GM19438 (cell line): Measurements from ENCODE around the gene NELFCD.
"Not testable (repeated sequence)": the region's sequence is repeated elsewhere in the genome, so short reads cannot be mapped to it uniquely, and the experiment has no call there.

Source experiments
- ATAC-seq: cut with Tn5 transposase; IDR thresholded peaks from one replicate; pipeline ENCODE4 v1.9.1; 2021; ENCODE audit warnings: low read depth; ENCODE audit not compliant: unreplicated experiment

NELFCD gene

DNA sequence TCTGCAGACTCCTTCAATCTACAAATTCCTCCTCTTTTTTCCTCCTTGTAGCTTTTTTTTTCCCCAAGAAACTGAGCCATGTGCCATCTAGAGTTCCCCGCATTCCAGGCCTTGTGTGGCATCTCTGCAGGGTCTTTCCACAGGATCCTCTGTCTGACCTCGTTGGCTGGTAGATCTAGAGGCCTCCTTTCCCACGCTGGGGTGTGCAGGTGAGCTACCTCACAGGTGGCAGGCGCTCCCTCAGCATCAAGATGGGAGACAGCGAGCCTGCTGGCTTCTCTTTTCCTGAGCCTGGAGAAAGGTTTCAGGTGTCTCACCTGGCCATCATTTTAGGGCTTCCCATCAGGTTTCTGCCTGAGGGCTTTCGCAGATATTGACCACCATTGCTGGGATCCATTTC, 9.6 kb upstream of the NELFCD start:
- no peak for ATAC-seq

DNA sequence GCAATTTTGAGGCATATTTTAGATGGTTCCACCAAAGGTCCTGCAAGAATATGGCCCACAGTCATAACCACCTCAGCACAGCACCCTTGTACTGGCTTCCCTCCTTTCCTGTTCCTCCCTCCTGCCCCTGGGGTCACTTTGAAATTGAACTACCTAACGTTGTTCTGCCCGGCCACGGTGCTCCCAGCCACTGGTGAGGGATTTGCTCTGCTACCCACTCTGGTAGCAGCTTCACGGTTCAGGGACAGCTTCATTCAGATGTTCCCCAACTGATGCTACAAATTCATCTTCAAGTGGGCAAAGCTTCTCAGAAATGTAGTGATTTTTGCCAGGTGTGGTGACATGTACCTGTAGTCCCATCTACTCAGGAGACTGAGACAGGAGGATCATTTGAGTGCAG, 7.9 kb upstream of the NELFCD start:
- no peak for ATAC-seq

DNA sequence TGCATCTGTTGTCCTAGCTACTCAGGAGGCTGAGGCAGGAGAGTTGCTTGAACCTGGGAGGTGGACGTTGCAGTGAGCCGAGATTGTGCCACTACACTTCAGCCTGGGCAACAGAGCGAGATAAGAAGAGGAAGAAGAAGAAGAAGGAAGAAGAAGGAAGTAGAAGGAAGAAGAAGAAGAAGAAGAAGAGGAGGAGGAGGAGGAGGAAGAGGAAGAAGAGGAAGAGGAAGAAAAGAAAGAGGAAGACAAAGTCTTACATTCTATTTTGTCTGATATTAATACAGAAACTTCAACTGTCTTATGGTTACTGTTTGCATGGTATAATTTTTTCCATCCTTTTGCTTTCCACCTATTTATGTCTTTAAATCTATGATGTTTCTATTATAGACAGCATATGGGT, 7.2 kb upstream of the NELFCD start:
- no peak for ATAC-seq

GRCh38 chr20:58975353-58975752, 5.7 kb upstream of the NELFCD start:
- ATAC-seq, result no peak

DNA sequence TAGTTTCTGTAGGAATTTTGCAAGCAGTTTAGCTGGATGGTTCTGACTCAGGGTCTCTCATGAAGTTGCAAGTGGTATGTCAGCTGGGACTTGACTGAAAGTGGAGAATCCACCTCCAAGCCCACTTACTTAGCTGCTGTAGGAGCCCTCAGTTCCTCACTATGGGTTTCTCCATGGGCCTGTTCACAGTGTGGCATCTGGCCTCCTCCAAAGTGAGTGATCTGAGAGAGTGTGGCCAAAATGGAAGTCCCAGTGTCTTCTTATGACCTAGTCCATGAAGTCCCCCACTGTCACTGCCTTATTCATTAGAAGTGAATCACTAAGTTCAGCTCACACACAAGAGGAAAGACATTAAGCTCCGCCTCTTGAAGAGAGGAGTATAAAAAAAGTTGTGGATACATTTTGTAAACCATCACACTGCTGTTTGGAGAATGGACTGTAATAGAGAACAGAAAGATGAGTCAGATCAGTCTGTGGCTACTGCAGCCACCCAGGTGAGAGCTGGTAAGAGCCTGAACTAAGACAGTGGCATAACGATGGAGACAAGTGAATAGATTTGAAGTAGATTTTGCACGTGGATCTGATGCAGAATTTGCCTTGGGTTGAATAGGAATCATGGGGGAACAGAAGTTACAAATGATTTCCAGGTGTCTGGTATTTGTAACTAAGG, 4.9 kb upstream of the NELFCD start:
- no peak for ATAC-seq

GRCh38 chr20:58978351-58979190, 2.5 kb upstream of the NELFCD start:
- no peak for ATAC-seq

DNA sequence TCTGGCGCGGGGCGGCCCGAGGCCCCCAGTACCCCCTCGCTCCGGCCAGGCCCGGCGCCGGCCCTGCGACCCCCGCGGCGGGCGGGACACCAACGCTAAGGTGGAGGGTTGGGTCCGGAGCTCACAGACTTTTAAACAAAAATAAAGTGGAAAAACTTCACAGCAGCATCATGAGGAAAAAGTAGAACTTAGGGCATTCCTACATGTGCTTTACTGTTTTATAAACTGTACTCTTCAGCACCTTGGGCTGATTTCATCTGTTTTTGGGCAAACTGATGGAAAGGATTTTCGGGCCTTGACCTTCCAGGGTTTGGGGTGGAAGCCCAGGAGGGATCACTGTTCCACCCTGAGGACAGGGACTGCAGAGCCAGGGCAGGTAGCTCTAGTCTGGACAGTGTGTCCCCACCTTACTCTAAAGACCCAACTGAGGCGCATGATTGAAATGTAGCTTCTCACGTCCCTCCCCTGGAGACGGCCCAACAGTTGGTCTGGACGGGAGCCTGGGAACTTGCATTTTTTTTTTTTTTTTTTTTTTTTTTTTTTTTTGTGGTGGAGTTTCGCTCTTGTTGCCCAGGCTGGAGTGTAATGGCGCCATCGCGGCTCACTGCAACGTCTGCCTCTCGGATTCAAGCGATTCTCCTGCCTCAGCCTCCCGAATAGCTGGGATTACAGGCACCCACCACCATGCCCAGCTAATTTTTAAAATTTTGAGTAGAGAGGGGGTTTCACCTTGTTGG, 740 bp downstream of the NELFCD start:
- ATAC-seq, result peak; percentile 8

- ATAC-seq, result no peak
These were observed 1.5 kb downstream of the NELFCD start for GRCh38 chr20:58982406-58983114.

DNA sequence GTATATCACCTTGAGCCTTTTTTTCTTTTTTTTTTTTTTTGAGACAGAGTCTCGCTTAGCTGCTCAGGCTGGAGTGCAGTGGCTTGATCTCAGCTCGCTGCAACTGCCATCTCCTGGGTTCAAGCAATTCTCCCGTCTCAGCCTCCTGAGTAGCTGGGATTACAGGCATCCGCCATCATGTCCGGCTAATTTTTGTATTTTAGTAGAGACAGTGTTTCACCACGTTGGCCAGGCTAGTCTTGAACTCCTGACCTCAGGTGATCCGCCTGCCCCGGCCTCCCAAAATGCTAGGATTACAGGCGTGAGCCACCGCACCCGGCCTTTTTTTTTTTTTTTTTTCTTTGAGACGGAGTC, 2.0 kb downstream of the NELFCD start:
- not testable (repeated sequence) for ATAC-seq

GRCh38 chr20:58984691-58985090, 3.6 kb downstream of the NELFCD start:
- no peak for ATAC-seq

DNA sequence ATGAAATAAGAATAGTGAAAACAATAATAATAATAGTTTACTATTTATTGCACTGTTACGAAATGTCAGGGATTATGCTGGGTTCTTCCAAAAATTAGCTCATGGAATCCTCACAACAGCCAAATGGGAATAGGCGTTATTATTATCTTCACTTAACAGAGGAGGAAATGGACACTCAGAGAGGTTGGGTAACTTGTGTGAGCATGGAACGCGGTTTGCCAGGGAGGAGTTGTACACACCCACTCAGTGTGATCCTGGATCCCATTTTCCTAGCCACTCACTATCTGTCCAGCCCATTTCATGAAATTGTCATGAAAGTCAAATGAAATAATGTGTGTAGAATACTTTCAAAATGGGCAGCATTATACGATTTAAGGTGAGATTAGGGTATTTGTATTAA, 4.6 kb downstream of the NELFCD start:
- no peak for ATAC-seq

- no peak for ATAC-seq
These were observed 5.4 kb downstream of the NELFCD start for GRCh38 chr20:58986286-58986967.

GRCh38 chr20:58986968-58987517, 6.0 kb downstream of the NELFCD start:
- no peak for ATAC-seq

- ATAC-seq, result no peak
These were observed 6.9 kb downstream of the NELFCD start for GRCh38 chr20:58987790-58988564.

DNA sequence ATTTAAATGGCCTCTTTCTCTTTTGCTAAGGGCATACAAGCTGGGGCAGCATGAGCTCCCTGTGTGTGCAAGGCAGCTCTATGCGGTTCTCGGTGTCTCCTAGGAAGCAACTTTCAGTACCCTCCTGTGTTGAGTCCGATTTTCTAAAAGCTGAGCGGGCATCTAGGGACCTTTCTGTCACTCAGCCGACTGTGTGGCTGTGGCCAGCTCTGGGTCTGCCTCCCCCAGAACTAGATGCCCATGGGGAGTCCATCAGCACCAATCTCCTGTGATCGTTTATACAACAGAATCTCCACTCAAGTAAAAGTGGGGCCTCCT, 7.5 kb downstream of the NELFCD start:
- ATAC-seq, result no peak

DNA sequence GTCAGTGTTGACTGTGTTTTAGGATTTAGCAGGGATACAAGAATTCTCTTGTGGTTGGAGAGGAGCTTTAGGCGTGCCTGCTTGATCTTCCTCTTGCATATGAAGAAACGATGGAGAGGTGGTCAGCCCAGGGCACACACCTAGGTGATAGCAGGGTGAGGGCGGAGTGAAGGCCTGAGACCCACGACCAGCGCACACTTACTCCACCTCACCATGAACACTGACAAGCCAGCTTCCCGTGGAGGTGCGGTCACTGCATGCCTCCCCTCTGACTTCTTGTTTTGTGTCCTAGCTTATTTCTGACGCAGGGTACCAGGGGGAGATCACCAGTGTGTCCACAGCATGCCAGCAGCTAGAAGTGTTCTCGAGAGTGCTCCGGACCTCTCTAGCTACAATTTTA, 8.1 kb downstream of the NELFCD start:
- ATAC-seq, result no peak

GRCh38 chr20:58990651-58991445, 9.8 kb downstream of the NELFCD start:
- no peak for ATAC-seq

GRCh38 chr20:58991715-58992114, 10.7 kb downstream of the NELFCD start:
- no peak for ATAC-seq

GRCh38 chr20:58992911-58993310, 11.9 kb downstream of the NELFCD start:
- no peak for ATAC-seq
